Retinal pigment epithelial cell (primary cell): ENCODE results near the gene CDK16.

Experiments used
- DNase-seq: peaks from one replicate; pipeline ENCODE4 v3.0.0-alpha.2; 2010; ENCODE audit warnings: low read depth
- H3K4me3 ChIP-seq: 2 replicates; pipeline ENCODE4 v1.5.1; 2011; ENCODE audit warnings: mild to moderate bottlenecking, low read length, control low read depth, moderate library complexity
- CTCF ChIP-seq: conservative IDR thresholded peaks from 2 replicates; pipeline ENCODE4 v1.5.1; 2011; ENCODE audit warnings: low read depth, low read length, control low read depth, inconsistent platforms

CDK16 gene

GRCh38 chrX:47218280-47218919 is at the start of gene CDK16:
Gene CDK16 (plus strand): TSS chrX:47218681. CDS start chrX:47223558, 4,877 bp downstream.
- peak; percentile 57 for DNase-seq
- TF ChIP-seq CTCF = no peak
- peak within 1 kb of the TSS; percentile 68 for H3K4me3 ChIP-seq

GRCh38 chrX:47169273-47169672 is 49.2 kb upstream of the CDK16 start:
- no peak for DNase-seq
- TF ChIP-seq CTCF = no peak
- no peak overlapping the region for H3K4me3 ChIP-seq

GRCh38 chrX:47169726-47170515 is 48.6 kb upstream of the CDK16 start:
- TF ChIP-seq CTCF = no peak
- DNase-seq = no peak
- no peak overlapping the region for H3K4me3 ChIP-seq

- no peak for TF ChIP-seq CTCF
- DNase-seq = no peak
Observed at GRCh38 chrX:47170861-47171692, 47.4 kb upstream of the CDK16 start.

GRCh38 chrX:47171996-47172395 is 46.5 kb upstream of the CDK16 start:
- TF ChIP-seq CTCF = no peak
- no peak for DNase-seq
- no peak overlapping the region for H3K4me3 ChIP-seq

More at GRCh38 chrX:47170861-47171692, 47.4 kb upstream of the CDK16 start:
- H3K4me3 ChIP-seq = no peak overlapping the region

- no peak for TF ChIP-seq CTCF
- no peak overlapping the region for H3K4me3 ChIP-seq
- DNase-seq = no peak
Observed at GRCh38 chrX:47172549-47172948, 45.9 kb upstream of the CDK16 start.
